ENCODE results near the gene BRINP3.

Gene BRINP3

DNA sequence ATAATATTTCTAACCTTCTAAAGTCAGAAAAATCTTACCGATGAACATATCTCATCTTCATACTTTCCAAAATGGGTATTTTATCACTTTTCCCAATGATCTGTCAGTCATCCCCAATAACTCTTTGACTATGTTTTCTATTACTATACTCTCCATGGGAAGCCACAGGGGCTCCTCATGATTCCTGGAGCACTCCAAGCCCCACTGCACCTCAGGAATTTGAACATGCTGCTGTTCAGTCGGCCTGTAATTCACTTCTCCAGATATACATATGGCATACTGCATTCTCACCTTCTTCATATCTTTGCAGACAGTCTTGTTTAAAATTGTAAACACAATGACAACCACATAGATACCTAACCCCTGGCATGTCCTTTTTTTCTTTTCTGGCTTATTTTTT lies 333.0 kb downstream of the BRINP3 start:
- peak; percentile 77 for TF ChIP-seq EP300 (IDR thresholded peaks at IDR 0.05; ENCODE audit: borderline replicate concordance)
- no peak for TF ChIP-seq TAF1 (IDR thresholded peaks at IDR 0.05; ENCODE audit: low read depth)
- TF ChIP-seq FOXM1 (IDR thresholded peaks at IDR 0.05; ENCODE audit: borderline replicate concordance, low read depth), result no peak; the same call in 1 of the 2 replicates
- no peak for TF ChIP-seq ZBTB7A (IDR thresholded peaks at IDR 0.05; ENCODE audit: low read depth)
- peak; percentile 48; the same call in 1 of the 2 replicates for TF ChIP-seq NFIC (IDR thresholded peaks at IDR 0.05)
- TF ChIP-seq EGR1 (IDR thresholded peaks at IDR 0.05), result no peak
- no peak for TF ChIP-seq CREB1 (IDR thresholded peaks at IDR 0.05; ENCODE audit: low read depth)
- TF ChIP-seq RAD21 (IDR thresholded peaks at IDR 0.05; ENCODE audit: low read depth), result no peak; the same call in 1 of the 2 replicates
- TF ChIP-seq CEBPB (IDR thresholded peaks at IDR 0.05), result no peak
- TF ChIP-seq, protein P1, sequence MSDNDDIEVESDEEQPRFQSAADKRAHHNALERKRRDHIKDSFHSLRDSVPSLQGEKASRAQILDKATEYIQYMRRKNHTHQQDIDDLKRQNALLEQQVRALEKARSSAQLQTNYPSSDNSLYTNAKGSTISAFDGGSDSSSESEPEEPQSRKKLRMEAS (IDR thresholded peaks at IDR 0.05), result peak; percentile 35; the same call in 1 of the 2 replicates
- TF ChIP-seq, protein P2, sequence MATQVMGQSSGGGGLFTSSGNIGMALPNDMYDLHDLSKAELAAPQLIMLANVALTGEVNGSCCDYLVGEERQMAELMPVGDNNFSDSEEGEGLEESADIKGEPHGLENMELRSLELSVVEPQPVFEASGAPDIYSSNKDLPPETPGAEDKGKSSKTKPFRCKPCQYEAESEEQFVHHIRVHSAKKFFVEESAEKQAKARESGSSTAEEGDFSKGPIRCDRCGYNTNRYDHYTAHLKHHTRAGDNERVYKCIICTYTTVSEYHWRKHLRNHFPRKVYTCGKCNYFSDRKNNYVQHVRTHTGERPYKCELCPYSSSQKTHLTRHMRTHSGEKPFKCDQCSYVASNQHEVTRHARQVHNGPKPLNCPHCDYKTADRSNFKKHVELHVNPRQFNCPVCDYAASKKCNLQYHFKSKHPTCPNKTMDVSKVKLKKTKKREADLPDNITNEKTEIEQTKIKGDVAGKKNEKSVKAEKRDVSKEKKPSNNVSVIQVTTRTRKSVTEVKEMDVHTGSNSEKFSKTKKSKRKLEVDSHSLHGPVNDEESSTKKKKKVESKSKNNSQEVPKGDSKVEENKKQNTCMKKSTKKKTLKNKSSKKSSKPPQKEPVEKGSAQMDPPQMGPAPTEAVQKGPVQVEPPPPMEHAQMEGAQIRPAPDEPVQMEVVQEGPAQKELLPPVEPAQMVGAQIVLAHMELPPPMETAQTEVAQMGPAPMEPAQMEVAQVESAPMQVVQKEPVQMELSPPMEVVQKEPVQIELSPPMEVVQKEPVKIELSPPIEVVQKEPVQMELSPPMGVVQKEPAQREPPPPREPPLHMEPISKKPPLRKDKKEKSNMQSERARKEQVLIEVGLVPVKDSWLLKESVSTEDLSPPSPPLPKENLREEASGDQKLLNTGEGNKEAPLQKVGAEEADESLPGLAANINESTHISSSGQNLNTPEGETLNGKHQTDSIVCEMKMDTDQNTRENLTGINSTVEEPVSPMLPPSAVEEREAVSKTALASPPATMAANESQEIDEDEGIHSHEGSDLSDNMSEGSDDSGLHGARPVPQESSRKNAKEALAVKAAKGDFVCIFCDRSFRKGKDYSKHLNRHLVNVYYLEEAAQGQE (IDR thresholded peaks at IDR 0.05; ENCODE audit: low read depth), result no peak
- TF ChIP-seq TCF12 (IDR thresholded peaks at IDR 0.05; ENCODE audit: low read depth), result peak; percentile 79
- peak; percentile 89 for TF ChIP-seq TEAD4 (IDR thresholded peaks at IDR 0.05)
- no peak for TF ChIP-seq YY1 (IDR thresholded peaks at IDR 0.05; ENCODE audit: low read depth)

- TF ChIP-seq USF1 (IDR thresholded peaks at IDR 0.05) (no peak), CREB1 (IDR thresholded peaks at IDR 0.05; ENCODE audit: low read depth) (no peak), EP300 (IDR thresholded peaks at IDR 0.05; ENCODE audit: borderline replicate concordance) (peak; percentile 78), TCF12 (IDR thresholded peaks at IDR 0.05; ENCODE audit: low read depth) (peak; percentile 88), EGR1 (IDR thresholded peaks at IDR 0.05) (no peak), FOXM1 (IDR thresholded peaks at IDR 0.05; ENCODE audit: borderline replicate concordance, low read depth) (peak; percentile 43; the same call in 1 of the 2 replicates), ZBTB7A (IDR thresholded peaks at IDR 0.05; ENCODE audit: low read depth) (no peak), NFIC (IDR thresholded peaks at IDR 0.05) (peak; percentile 66), TAF1 (IDR thresholded peaks at IDR 0.05; ENCODE audit: low read depth) (no peak), YY1 (IDR thresholded peaks at IDR 0.05; ENCODE audit: low read depth) (no peak), RAD21 (IDR thresholded peaks at IDR 0.05; ENCODE audit: low read depth) (no peak), CEBPB (IDR thresholded peaks at IDR 0.05) (no peak), TEAD4 (IDR thresholded peaks at IDR 0.05) (peak; percentile 77)
- TF ChIP-seq, protein P1 (IDR thresholded peaks at IDR 0.05), result peak; percentile 35; the same call in 1 of the 2 replicates
- TF ChIP-seq, protein P2 (IDR thresholded peaks at IDR 0.05; ENCODE audit: low read depth), result no peak
Observed at GRCh38 chr1:190140644-190141043, 337.0 kb downstream of the BRINP3 start.

- TF ChIP-seq CREB1 (IDR thresholded peaks at IDR 0.05; ENCODE audit: low read depth), result no peak
- no peak for TF ChIP-seq CEBPB (IDR thresholded peaks at IDR 0.05)
Observed at GRCh38 chr1:190138702-190139101, 339.0 kb downstream of the BRINP3 start.

- no peak for TF ChIP-seq CEBPB (IDR thresholded peaks at IDR 0.05)
Observed at GRCh38 chr1:190138266-190138665, 339.4 kb downstream of the BRINP3 start.

DNA sequence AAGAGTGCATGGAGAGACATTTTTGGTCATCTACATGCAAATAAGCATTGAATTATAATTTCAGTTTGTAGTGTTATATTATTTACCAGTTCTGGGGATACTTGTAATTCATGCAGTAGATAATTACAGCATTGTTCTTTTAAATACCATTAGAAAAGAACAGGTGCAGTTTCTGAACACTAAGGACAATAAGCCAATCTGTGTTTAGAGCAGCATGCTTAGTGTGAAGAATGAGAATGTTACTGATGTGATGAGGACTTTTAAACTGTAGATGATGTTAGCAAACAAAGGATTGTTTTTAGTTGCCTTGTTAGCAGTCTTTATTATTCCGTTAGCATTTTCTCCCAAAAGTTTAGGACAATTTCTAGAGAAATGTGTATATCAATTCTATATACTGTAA lies 348.3 kb downstream of the BRINP3 start:
- no peak for TF ChIP-seq CEBPB (IDR thresholded peaks at IDR 0.05)
- TF ChIP-seq, protein P1 (IDR thresholded peaks at IDR 0.05), result no peak
- TF ChIP-seq FOXM1 (IDR thresholded peaks at IDR 0.05; ENCODE audit: borderline replicate concordance, low read depth), result no peak
- TF ChIP-seq USF1 (IDR thresholded peaks at IDR 0.05), result no peak
- TF ChIP-seq ZBTB7A (IDR thresholded peaks at IDR 0.05; ENCODE audit: low read depth), result no peak
- TF ChIP-seq, protein P2 (IDR thresholded peaks at IDR 0.05; ENCODE audit: low read depth), result no peak
- no peak for TF ChIP-seq TEAD4 (IDR thresholded peaks at IDR 0.05)
- no peak for TF ChIP-seq EP300 (IDR thresholded peaks at IDR 0.05; ENCODE audit: borderline replicate concordance)

Measured in Ishikawa (cell line).